Fibroblast of skin of back (primary cell): Measurements from ENCODE around the gene ETDC. TPM values are rescaled to one million over a fixed set of nuclear protein-coding genes. Genes with fewer than 3 reads are reported as not detected.
"Not testable (repeated sequence)": the region's sequence is repeated elsewhere in the genome, so short reads cannot be mapped to it uniquely, and the experiment has no call there.

Experiments
- DNase-seq: peaks from one replicate; pipeline ENCODE4 v3.0.0-alpha.2; 2013
- polyA plus RNA-seq, 2 experiments: library from polyadenylated mRNA; unstranded; fragments of 120-200 nt; gene quantifications; one replicate each; pipeline ENCODE4 v1.2.1, GENCODE V29; 2013; ENCODE audit not compliant: insufficient read length in 2 of 2

The ETDC gene
- not detected for polyA plus RNA-seq (2013, experiment 1 of 2; ENCODE audit: insufficient read length)
- not detected for polyA plus RNA-seq (2013, experiment 2 of 2; ENCODE audit: insufficient read length)

DNA sequence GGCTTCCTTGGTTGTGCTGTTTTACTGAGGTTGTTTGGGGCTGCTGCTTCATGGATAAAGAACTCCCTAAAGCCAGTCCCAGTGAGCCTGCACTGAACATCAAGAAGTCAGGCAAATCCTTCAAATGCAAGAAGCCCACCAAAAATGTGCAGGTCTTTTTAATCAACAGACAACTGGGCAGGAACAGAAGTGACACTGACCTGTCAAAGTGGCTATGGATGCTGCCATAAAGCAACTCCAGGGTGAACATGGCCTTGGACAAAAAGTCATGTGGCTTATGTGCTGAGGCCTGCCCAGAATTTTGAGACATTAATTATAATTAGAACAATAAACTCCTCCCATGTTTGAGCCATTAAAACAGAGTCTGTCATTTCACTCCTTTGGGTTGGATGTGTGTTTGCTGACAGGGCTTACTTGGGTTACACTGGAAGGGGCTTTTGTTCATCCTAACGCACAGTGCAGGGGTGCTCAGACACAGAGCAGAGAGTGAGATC lies at the start of gene ETDC:
Gene ETDC, plus strand, starts transcription at position 51 of the 494 bp plus-strand sequence. Its CDS starts 0 bp downstream, at position 51.
- no peak for DNase-seq

DNA sequence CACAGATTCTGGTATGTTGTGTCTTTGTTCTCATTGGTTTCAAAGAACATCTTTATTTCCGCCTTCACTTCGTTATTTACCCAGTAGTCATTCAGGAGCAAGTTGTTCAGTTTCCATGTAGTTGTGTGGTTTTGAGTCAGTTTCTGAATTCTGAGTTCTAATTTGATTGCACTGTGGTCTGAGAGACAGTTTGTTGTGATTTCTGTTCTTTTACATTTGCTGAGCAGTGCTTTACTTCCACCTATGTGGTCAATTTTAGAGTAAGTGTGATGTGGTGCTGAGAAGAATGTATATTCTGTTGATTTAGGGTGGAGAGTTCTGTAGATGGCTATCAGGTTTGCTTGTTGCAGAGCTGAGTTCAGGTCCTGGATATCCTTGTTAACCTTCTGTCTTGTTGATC lies 48.3 kb upstream of the ETDC start:
- not testable (repeated sequence) for DNase-seq

DNA sequence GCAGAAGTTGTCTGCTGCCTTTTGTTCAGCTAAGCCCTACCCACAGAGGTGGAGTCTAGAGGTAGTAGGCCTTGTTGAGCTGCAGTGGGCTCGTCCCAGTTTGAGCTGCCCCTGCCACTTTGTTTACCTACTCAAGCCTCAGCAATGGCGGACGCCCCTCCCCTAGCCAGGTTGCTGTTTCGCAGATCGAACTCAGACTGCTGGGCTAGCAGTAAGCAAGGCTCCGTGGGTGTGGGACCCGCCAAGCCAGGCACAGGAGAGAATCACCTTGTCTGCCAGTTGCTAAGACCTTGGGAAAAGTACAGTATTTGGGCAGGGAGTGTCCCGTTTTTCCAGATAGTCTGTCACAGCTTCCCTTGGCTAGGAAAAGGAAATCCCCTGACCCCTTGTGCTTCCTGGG lies 45.9 kb upstream of the ETDC start:
- not testable (repeated sequence) for DNase-seq

DNA sequence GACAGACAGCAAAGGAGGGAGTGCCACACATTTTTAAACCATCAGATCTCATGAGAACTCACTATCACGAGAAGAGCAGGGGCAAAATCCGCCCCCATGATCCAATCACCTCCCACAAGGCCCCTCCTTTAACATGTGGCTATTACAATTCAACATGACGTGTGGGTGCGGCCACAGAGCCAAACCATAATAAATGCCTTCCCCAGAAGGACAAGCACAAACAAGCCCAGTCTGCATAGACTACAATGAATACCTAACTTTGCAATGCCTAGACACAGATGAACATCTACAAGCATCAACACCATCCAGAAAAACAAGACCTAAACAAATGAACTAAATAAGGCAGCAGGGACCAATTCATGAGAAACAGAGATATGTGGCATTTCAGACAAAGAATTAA lies 45.1 kb upstream of the ETDC start:
- no peak for DNase-seq

DNA sequence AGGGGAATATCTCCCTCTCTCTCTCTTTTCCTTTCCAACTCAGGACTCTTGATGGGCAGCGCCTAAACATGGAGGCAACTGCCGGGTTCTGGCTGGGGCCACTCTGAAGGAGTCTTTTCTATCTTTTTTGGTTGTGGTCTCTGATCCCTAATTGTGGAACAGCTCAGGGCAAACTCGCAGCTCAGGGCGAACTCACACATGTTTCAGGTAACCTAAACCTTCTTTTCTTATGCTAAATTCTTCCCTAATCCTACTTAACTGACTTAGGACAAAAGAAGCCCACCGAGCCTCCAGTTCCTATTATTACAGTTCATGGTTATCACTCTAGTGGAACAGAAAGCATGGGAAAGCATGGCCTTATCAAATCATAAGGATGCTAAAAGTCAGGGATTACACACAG lies 36.1 kb upstream of the ETDC start:
- DNase-seq: no peak

DNA sequence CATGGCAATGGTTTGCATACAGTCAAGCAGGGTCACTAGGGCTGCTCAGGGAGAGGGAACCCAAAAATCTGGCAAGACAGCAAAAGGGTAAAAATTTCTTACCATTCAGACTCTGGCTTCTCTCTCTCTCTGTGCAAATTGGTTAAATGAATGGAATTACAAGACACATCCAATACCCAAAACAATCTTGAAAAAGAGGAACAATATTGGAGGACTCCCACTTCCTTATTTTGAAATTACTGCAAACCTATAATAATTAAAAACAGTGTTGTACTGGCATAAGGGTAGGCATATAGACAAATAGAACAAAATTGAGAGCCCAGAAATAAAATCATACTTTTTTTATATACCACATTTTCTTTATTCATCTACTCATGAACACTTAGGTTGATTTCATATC lies 33.3 kb upstream of the ETDC start:
- DNase-seq: no peak

DNA sequence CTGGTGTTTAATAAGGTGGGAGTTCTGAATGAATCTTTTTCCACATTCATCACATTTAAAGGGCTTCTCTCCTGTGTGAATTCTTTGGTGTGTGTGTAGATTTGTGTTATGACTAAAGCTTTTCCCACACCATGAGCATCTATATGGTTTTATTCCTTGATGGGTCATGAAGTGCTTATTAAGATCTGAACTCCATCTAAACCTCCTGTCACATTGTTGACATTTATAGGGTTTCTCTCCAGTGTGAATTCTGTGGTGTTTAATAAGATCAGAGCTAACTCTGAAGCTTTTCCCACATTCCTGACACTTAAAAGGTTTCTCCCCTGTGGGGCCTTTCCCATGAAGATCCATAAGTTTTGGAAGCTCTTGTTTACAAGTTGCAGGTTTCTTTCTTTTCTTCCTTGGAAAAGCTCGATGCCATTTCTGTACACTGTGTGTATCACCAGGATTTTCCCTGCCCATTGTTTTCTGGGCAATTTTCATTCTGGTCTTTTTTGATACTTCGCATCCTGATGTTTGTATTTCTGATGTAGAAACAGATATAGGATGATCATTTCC lies 21.9 kb upstream of the ETDC start:
- DNase-seq: no peak

DNA sequence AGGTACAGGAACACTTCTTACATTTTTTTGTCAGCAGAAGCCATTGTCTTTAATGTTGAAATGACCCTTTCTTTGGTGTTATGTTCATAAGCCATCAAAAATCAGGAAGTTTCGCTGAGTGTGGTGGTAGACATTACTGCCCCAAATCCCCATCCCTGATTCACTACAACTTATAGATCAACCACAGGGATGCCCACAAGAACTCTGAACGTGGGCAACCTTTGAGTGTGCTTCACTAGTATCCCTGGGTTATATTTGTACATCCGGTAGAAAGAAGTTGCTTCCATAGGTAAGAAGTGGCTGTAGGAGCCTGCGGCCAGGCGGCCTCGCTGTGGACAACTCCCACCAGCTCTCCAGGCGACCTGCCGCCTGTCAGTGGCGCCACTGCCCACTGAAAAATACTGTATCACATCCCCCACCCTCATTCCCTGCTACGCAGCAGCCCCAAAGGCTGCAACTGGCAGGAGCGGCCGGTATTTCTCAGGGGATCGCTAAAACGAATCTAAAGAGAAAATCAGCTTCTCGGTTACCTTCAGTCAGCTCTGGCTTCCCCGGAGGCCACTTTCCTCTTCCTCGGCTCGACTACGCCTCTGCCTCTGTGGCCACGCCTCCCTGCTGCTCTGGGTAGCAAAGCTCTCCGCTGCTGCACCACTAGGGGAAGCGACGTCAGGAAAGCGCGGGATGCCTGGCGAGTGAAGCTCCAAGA lies 13.9 kb upstream of the ETDC start:
- DNase-seq: peak; percentile 23

DNA sequence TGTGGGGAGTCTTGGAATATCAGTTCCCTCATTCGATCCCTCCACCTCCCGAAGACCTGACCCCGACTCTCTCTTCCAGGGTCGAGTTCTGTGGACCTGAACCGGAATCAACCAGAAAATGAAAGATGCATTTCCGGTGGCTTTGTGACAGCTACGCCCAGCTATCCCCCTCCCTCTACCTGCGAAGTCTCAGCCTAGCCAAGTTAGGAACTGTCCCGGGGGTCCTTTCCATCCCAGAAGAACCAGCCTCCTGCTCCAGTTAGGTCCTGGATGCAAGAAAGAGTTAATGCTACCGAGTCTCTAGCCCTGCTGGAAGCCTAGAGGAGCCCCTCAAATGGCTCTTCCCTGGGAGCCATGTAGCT lies 13.4 kb upstream of the ETDC start:
- no peak for DNase-seq

DNA sequence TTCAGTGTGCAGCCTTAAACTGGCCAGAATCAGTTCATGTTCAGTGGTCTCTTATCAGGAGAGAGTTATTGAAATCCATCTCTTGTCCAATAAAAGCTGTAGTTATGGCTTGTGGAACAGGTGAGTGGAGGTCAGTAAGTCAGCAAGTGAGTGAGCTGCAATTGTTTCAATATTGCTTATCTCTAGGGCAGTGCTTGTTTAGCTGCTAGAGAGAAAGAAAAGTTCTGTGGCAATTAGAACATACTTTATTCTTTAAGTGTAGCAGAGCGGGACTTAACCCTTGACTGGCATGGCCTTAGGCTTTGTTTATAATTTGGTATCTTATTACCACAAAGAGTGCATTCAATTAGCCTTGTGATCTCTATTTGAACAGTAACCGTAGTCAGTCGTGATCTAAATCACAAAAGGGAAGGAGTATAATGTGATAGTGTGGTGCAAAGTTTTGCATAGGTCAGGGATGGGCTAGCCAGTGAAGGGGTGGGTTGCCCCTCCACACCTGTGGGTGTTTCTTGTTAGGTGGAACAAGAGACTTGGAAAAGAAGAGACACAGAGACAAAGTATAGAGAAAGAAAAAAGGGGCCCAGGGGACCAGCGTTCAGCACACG lies 6.9 kb upstream of the ETDC start:
- DNase-seq: no peak

DNA sequence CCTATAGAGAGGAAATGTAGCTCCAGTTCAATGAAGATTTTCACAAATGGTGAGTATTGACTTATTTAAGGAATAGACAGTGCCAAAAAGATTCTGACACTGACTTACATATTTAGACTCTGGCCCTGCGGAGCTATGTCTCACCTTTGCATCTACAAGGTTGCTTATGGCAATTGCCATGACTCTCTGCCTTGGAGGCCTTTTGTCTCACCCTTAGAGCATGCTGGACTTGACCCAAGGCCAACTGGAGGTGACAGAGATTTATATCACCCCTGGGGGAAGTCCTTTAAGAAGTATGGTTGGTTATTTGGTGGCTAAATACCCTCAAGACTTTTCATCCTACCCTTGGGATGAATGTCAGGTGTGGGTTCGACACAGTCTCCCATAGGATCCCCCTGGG lies 4.5 kb upstream of the ETDC start:
- DNase-seq: no peak

DNA sequence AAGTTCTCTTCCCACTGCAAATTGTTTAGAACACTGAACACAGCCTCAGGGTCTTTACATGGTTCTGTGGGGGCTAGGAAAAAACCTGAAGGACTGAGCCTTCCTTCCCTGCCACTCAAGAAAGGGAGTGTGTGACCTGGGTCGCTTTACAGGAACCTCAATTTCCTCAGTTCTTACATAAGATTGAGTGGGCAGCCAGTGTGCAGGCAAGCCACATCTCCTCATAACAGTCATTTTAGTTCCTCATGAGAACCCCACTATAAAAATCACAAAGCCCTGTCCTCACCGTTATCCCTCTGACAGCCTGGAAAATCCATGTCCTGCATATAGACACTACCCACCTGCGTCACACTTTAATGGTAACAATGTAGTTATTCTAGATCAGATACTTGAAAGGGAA lies 2.1 kb upstream of the ETDC start:
- no peak for DNase-seq

DNA sequence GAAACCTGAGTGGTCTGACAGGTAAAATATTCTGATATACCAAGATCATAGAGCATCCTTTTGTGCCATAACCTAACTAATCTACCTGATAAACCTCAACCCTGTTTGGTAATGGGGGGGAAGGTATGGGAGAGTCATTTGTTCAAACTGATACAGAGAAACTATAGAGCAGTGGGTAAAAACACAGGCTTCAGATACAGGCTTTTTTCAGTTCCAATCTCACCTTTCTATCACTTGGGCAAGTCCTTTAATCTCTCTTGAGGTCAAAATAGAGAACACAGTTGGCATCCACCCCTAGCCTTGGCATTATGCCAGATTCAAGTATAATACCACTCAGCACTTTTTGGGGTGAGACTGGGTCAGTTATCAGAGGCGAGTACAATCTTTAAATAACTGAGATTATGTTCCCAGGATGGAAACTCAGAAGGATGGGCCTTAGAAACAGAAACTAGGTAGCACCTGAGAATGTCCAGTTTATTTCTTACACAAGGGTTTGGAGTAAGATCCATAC lies 880 bp upstream of the ETDC start:
- no peak for DNase-seq

DNA sequence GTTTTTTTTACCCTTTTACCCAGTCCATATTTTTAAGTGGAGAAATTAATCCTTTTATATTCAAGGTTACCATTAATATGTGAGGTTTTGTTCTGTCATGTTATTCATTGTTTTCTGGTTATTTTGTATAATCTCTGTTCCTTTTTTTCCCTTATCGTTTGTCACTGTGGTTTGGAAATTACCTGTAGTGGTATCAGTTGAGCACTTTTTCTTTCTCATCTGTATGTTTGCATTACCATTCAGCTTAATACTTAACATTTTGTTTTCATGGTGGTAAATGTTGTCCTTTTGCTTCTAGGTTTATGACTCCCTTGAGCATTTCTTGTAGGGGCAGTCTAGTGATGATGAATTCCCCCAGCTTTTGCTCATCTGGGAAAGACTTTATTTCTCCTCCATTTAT lies 6.6 kb downstream of the ETDC start:
- no peak for DNase-seq

DNA sequence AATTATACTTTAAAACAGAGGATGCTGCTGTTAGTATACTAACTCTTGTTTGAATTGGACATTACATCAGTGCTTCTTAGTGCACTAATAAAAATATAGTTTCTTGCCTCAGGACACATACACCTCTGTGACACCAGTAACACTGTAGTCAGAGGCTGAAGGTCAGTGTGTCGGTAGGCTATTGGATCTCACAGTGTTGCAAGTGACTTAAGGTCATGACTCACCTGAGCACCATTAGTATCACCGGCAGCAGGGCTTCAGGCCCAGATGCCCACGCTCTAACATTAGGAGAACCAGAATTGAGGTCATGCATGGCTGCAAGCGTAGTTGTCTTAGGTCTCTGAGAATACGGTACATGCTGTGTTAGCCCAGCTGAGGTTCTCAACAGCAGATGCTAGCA lies 15.2 kb downstream of the ETDC start:
- no peak for DNase-seq

DNA sequence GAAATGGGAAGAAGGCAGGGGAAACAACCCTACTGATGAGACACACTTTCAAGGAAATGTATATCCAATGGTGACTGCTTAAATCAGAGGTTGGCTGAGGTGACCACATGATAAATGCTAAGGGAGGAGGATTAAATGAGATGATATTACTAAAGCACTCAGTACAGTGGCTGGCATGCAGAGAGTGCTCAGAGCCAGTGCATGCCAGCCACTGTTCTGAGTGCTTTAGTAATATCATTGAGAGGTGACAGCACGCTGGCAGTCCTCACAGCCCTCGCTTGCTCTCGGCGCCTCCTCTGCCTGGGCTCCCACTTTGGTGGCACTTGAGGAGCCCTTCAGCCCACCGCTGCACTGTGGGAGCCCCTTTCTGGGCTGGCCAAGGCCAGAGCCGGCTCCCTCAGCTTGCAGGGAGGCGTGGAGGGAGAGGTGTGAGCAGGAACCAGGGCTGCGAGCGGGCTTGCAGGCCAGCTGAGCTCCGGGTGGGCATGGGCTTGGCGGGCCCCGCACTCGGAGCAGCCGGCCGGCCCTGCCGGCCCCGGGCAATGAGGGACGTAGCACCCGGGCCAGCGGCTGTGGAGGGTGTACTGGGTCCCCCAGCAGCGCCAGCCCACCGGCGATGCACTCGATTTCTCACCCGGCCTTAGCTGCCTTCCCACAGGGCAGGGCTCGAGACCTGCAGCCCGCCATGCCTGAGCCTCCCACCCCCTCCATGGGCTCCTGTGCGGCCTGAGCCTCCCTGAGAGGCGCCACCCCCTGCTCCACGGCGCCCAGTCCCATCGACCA lies 15.9 kb downstream of the ETDC start:
- DNase-seq: not testable (repeated sequence)

DNA sequence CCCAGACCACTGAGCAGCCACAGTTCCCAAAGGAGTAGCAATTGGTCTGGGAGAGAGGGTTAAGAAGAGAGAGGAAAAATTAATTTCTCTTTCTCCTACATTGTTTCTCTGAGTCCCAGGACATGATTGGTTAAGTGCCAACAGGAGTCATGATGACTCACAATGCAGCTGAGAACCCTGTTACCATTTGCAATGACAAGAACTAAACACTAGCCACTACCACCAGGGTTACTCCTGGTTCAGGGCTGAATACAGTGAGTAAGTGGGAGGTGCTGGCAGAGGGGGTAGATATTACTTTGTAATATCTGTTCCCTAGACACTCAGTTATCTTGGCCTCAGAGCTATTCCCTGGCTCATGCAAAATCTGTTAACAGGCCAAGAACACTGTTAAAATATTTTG lies 18.0 kb downstream of the ETDC start:
- DNase-seq: peak; percentile 79

DNA sequence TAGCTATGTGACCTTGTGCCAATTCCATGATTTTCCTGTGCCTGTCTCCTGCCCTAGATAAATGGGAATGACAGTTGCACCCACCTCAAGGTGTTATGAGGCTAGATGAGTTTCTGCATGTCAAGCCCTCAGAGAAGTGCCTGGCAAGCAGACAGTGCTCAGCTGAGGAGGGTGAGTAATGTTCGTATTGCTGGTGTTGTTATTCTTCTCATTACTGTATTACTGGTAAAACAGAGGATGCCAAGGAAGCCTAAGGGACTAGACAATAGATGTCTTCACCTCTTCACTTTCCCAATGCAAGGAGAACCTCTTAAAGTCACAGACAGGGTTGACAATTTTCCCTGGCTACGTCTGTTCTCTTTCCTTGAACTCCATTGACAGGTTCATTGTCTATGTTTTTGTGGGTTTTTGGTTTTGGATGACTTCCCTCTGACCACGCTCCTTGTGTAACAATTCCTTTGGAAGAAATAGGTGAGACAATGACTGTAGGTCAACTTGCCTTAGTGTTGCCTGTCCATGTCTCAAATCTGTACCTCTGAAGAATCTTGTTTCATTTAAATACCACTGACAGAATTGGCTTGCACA lies 19.2 kb downstream of the ETDC start:
- DNase-seq: no peak

DNA sequence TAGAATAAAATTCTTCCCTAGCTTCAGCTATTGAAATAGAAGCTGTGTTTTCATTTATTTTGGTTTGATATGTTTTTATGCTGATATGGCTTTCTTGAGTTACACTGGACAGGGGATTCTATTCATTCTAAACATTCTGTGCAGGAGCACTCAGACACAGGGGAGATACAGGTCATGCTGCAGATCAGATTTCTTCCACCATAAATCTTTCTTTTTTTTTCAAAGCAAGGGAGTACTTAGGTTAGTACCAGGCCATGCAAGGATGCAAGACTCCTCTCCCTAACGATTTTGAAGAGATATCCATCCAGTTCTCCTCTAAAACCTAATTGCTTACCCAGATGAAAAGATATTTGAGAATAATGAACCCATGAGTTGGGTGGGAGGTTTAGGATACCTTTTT lies 21.4 kb downstream of the ETDC start:
- no peak for DNase-seq

DNA sequence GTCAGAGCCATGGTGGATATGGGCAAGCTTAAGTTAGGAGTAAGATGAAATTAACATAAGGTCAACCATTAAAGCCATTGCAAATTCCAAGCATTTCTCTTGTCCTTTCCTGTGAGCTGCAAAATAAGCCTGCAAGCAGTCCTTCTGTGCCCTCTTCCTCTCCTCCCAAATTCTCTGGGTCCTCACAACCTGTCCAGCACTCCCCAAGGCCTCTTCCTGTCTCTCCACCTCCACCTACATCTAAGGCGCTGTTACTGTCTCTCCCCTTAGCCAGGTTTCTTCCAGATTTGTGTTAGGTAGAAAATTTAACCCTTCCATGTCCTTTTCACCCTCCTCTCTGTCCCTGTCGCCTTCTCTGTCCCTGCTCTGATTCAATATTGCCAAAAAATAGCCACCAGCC lies 22.2 kb downstream of the ETDC start:
- DNase-seq: no peak

DNA sequence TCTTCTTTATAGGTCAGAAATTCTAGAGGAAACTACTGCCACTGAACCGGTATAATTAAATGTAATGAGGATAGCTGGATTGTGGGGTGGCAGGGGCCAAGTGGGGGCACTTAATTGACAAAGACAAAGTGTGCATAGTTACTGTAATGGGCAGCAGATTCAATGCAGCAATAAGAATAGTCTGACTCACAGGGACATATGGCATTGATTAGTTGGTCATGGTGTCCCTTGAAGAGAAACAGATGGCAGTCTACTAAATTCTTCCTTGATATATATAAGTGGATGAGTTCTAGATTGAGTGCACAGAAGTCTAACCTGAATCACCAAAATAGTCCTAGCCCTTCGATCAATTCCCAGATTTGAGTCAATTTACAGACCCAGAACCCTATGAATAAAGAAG lies 31.6 kb downstream of the ETDC start:
- peak; percentile 71 for DNase-seq

DNA sequence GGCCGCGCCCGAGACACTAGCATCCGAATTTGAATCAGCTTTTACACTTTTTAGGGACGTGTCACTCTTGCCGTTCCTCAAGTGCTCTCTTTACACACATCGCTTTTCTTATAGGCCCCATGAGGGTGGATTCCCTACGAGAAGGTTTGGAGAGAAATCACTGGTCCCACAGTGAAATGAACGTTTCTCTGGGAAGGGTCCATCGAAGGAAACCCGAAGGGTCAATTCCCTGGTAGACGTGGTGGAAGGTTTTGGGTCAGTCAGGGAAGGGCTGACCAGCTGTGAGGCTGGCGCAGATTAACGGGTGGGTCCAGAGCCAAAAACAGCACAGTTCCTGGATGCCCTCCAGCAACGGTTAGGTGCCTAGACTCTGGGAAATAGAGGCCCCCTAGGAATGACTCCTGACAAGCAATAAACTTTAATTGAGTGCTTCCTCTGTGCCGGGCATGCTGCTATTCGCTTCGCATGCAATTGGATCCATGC lies 35.9 kb downstream of the ETDC start:
- DNase-seq: peak; percentile 56
